Naive thymus-derived CD8-positive, alpha-beta T cell (primary cell): ENCODE measurements around the gene KCNK10. TPM values are rescaled to one million over a fixed set of nuclear protein-coding genes. Genes with fewer than 3 reads are reported as not detected.

Experiments
- ATAC-seq, 2 donors: fragments of 150-1000 bp; cut with Tn5 transposase in 1 of 2; sonication (Bioruptor Pico), chemical (Tn5 transposase) in 1 of 2; 1 replicate in 1 of 2; 2 replicates in 1 of 2; pipeline ENCODE4 v1.10.0; 2021; ENCODE audit warnings: mild to moderate bottlenecking in 2 of 2, moderate library complexity in 2 of 2
- POLR2A ChIA-PET: fragments of 350-600 bp; sonication (Branson Sonifier 250); formaldehyde crosslinking; loops from one replicate; lab custom pipeline; 2021; ENCODE audit warnings: antibody characterized with exemption; lab: Charles Lee
- DNase-seq, 10 donors: peaks; one replicate each; pipeline versions ENCODE4 v3.0.0 to v3.0.0-alpha.2; 2020 to 2022
- H3K27ac Mint-ChIP-seq, 10 donors: one replicate each; pipeline ENCODE4 v1.8.0; 2020 to 2022; ENCODE audit warnings: mild to moderate bottlenecking in 10 of 10, mixed read lengths in 10 of 10, moderate library complexity in 4 of 10, inconsistent platforms in 1 of 10
- H3K27me3 Mint-ChIP-seq, 5 donors: one replicate each; pipeline ENCODE4 v1.8.0; 2021 to 2022; ENCODE audit warnings: mixed read lengths in 5 of 5
- H3K36me3 Mint-ChIP-seq, 3 donors: one replicate each; pipeline ENCODE4 v1.8.0; 2020 to 2022; ENCODE audit warnings: mixed read lengths in 3 of 3, mild to moderate bottlenecking in 2 of 3, inconsistent platforms in 1 of 3
- H3K4me1 Mint-ChIP-seq, 4 donors: one replicate each; pipeline ENCODE4 v1.8.0; 2021 to 2022; ENCODE audit warnings: mixed read lengths in 4 of 4
- H3K4me3 Mint-ChIP-seq, 10 donors: one replicate each; pipeline ENCODE4 v1.8.0; 2020 to 2022; ENCODE audit warnings: mild to moderate bottlenecking in 10 of 10, mixed read lengths in 10 of 10, moderate library complexity in 6 of 10, inconsistent platforms in 1 of 10
- H3K9me3 Mint-ChIP-seq, 9 donors: one replicate each; pipeline ENCODE4 v1.8.0; 2020 to 2022; ENCODE audit warnings: mixed read lengths in 9 of 9, mild to moderate bottlenecking in 3 of 9, inconsistent platforms in 1 of 9, moderate library complexity in 1 of 9
- polyA plus RNA-seq, 3 donors: library from polyadenylated mRNA; unstranded; fragments of 300-500 nt; fragmentation: Illumina TruSeq; gene quantifications; one replicate each; pipeline ENCODE4 v1.2.3, GENCODE V29; 2021
- total RNA-seq, 8 experiments: library from RNA in 2 of 8; stranded (reverse) in 2 of 8; gene quantifications; one replicate each; pipeline ENCODE4 v1.2.3 and lab custom pipeline; 2021 to 2026

The KCNK10 gene
- not detected for total RNA-seq
- not detected for polyA plus RNA-seq
- total RNA-seq (lab: John Stamatoyannopoulos, UW): 0 to 0.09 (median 0) reads per million in 6 experiments

GRCh38 chr14:88323086-88323522, at the start of gene KCNK10:
Gene KCNK10 (minus strand): TSS chr14:88323269. CDS start chr14:88322798, 471 bp downstream.
- ATAC-seq: no peak
- Mint-ChIP-seq H3K27me3 (peaks cover 27 to 46% (median 36%) of the 10 kb centered on the region in 5 donors), H3K4me1 (peaks cover 0 to 6% (median 3%) of the 10 kb centered on the region in 4 donors), H3K4me3 (peak within 1 kb of the TSS in 9 of 10 donors; percentile 22 to 76 (median 52)), H3K9me3 (peaks cover 0 to 2% (median 0%) of the 10 kb centered on the region in 9 donors), H3K27ac (no peak within 1 kb of the TSS), H3K36me3 (no peaks in the 10 kb centered on the region)
- POLR2A ChIA-PET: no interaction called here
- no peak for DNase-seq

GRCh38 chr14:88369496-88369895, 46.4 kb upstream of the KCNK10 start:
- no peaks in the 10 kb centered on the region for H3K4me1 Mint-ChIP-seq
- POLR2A ChIA-PET: no interaction called here
- H3K9me3 Mint-ChIP-seq: peaks cover 0 to 12% (median 0%) of the 10 kb centered on the region in 9 donors
- DNase-seq: no peak
- no peak overlapping the region for H3K27ac Mint-ChIP-seq
- H3K27me3 Mint-ChIP-seq: peaks cover 12 to 47% (median 36%) of the 10 kb centered on the region in 5 donors
- no peaks in the 10 kb centered on the region for H3K36me3 Mint-ChIP-seq
- no peak for ATAC-seq
- no peak overlapping the region for H3K4me3 Mint-ChIP-seq

- Mint-ChIP-seq H3K9me3 (peaks cover 0 to 9% (median 0%) of the 10 kb centered on the region in 9 donors), H3K27ac (no peak overlapping the region), H3K36me3 (no peaks in the 10 kb centered on the region), H3K4me1 (no peaks in the 10 kb centered on the region), H3K27me3 (peaks cover 7 to 33% (median 16%) of the 10 kb centered on the region in 5 donors), H3K4me3 (no peak overlapping the region)
- DNase-seq (no peak), ATAC-seq (no peak)
- POLR2A ChIA-PET: no interaction called here
Observed at GRCh38 chr14:88364710-88365413, 41.8 kb upstream of the KCNK10 start.

- peaks cover 0 to 2% (median 0%) of the 10 kb centered on the region in 4 donors for H3K4me1 Mint-ChIP-seq
- DNase-seq (no peak), ATAC-seq (no peak)
- H3K36me3 Mint-ChIP-seq: no peaks in the 10 kb centered on the region
- POLR2A ChIA-PET: interaction anchor here (0.6 kb wide), 1 partner anchor 317 kb away, joined by 4 read pairs; no protein-coding TSS in a partner anchor
- peaks cover 2 to 25% (median 10%) of the 10 kb centered on the region in 5 donors for H3K27me3 Mint-ChIP-seq
- no peak overlapping the region for H3K27ac Mint-ChIP-seq
- no peak overlapping the region for H3K4me3 Mint-ChIP-seq
- peaks cover 0 to 9% (median 0%) of the 10 kb centered on the region in 9 donors for H3K9me3 Mint-ChIP-seq
Observed at GRCh38 chr14:88363644-88364043, 40.6 kb upstream of the KCNK10 start.

- peaks cover 2 to 20% (median 12%) of the 10 kb centered on the region in 5 donors for H3K27me3 Mint-ChIP-seq
- POLR2A ChIA-PET: no interaction called here
- no peak overlapping the region for H3K4me3 Mint-ChIP-seq
Observed at GRCh38 chr14:88359500-88359899, 36.4 kb upstream of the KCNK10 start.

GRCh38 chr14:88354358-88354757, 31.3 kb upstream of the KCNK10 start:
- Mint-ChIP-seq H3K4me1 (peaks cover 0 to under 1% (median 0%) of the 10 kb centered on the region in 4 donors), H3K9me3 (no peaks in the 10 kb centered on the region), H3K4me3 (no peak overlapping the region), H3K27me3 (peaks cover 0 to 11% (median 2%) of the 10 kb centered on the region in 5 donors), H3K27ac (peak overlapping the region in 1 of 10 donors; percentile 36), H3K36me3 (peaks cover 0 to 3% (median 0%) of the 10 kb centered on the region in 3 donors)
- ATAC-seq (no peak), DNase-seq (no peak)
- POLR2A ChIA-PET: no interaction called here

More at GRCh38 chr14:88359500-88359899, 36.4 kb upstream of the KCNK10 start:
- H3K27ac Mint-ChIP-seq: no peak overlapping the region
- peaks cover 0 to 3% (median 0%) of the 10 kb centered on the region in 3 donors for H3K36me3 Mint-ChIP-seq
- ATAC-seq (no peak), DNase-seq (no peak)
- peaks cover 0 to 2% (median 0%) of the 10 kb centered on the region in 4 donors for H3K4me1 Mint-ChIP-seq
- H3K9me3 Mint-ChIP-seq: peaks cover 0 to 9% (median 0%) of the 10 kb centered on the region in 9 donors

GRCh38 chr14:88352698-88353097, 29.6 kb upstream of the KCNK10 start:
- no peak for ATAC-seq
- POLR2A ChIA-PET: interaction anchor here (0.7 kb wide), 1 partner anchor 11 kb away, joined by 3 read pairs; no protein-coding TSS in a partner anchor
- peaks cover 0 to 2% (median 0%) of the 10 kb centered on the region in 5 donors for H3K27me3 Mint-ChIP-seq
- no peaks in the 10 kb centered on the region for H3K36me3 Mint-ChIP-seq
- H3K27ac Mint-ChIP-seq: no peak overlapping the region
- H3K9me3 Mint-ChIP-seq: no peaks in the 10 kb centered on the region
- no peaks in the 10 kb centered on the region for H3K4me1 Mint-ChIP-seq
- no peak for DNase-seq
- no peak overlapping the region for H3K4me3 Mint-ChIP-seq

- Mint-ChIP-seq H3K4me3 (no peak overlapping the region), H3K36me3 (no peaks in the 10 kb centered on the region), H3K27me3 (peaks cover 0 to 2% (median 0%) of the 10 kb centered on the region in 5 donors), H3K27ac (no peak overlapping the region), H3K9me3 (no peaks in the 10 kb centered on the region), H3K4me1 (no peaks in the 10 kb centered on the region)
- POLR2A ChIA-PET: interaction anchor here (0.7 kb wide), 1 partner anchor 10 kb away, joined by 3 read pairs; no protein-coding TSS in a partner anchor
- DNase-seq (no peak), ATAC-seq (no peak)
Observed at GRCh38 chr14:88351966-88352691, 29.1 kb upstream of the KCNK10 start.

GRCh38 chr14:88348546-88348945, 25.5 kb upstream of the KCNK10 start:
- H3K27me3 Mint-ChIP-seq: peaks cover 0 to 7% (median 1%) of the 10 kb centered on the region in 5 donors
- H3K4me1 Mint-ChIP-seq: no peaks in the 10 kb centered on the region
- no peak overlapping the region for H3K27ac Mint-ChIP-seq
- H3K9me3 Mint-ChIP-seq: no peaks in the 10 kb centered on the region
- no peak overlapping the region for H3K4me3 Mint-ChIP-seq
- DNase-seq: no peak
- POLR2A ChIA-PET: no interaction called here
- H3K36me3 Mint-ChIP-seq: no peaks in the 10 kb centered on the region
- ATAC-seq: no peak

- Mint-ChIP-seq H3K27ac (peak overlapping the region in 1 of 10 donors; percentile 18), H3K4me1 (no peaks in the 10 kb centered on the region), H3K36me3 (no peaks in the 10 kb centered on the region), H3K9me3 (peaks cover 0 to 2% (median 0%) of the 10 kb centered on the region in 9 donors), H3K27me3 (peaks cover 0 to 19% (median 2%) of the 10 kb centered on the region in 5 donors), H3K4me3 (no peak overlapping the region)
- POLR2A ChIA-PET: no interaction called here
- ATAC-seq (no peak), DNase-seq (no peak)
Observed at GRCh38 chr14:88346048-88346639, 23.1 kb upstream of the KCNK10 start.

- Mint-ChIP-seq H3K4me3 (no peak overlapping the region), H3K27me3 (peaks cover 6 to 38% (median 11%) of the 10 kb centered on the region in 5 donors), H3K27ac (no peak overlapping the region), H3K4me1 (no peaks in the 10 kb centered on the region), H3K9me3 (peaks cover 0 to 2% (median 0%) of the 10 kb centered on the region in 9 donors), H3K36me3 (peaks cover 0 to 3% (median 2%) of the 10 kb centered on the region in 3 donors)
- POLR2A ChIA-PET: no interaction called here
- ATAC-seq: no peak
- no peak for DNase-seq
Observed at GRCh38 chr14:88342980-88343379, 19.9 kb upstream of the KCNK10 start.

GRCh38 chr14:88340357-88340756, 17.3 kb upstream of the KCNK10 start:
- POLR2A ChIA-PET: no interaction called here
- ATAC-seq: no peak
- no peak for DNase-seq
- H3K36me3 Mint-ChIP-seq: peaks cover 0 to 3% (median 2%) of the 10 kb centered on the region in 3 donors
- no peak overlapping the region for H3K4me3 Mint-ChIP-seq
- no peaks in the 10 kb centered on the region for H3K4me1 Mint-ChIP-seq
- peaks cover 12 to 64% (median 15%) of the 10 kb centered on the region in 5 donors for H3K27me3 Mint-ChIP-seq
- H3K9me3 Mint-ChIP-seq: peaks cover 0 to 2% (median 0%) of the 10 kb centered on the region in 9 donors
- H3K27ac Mint-ChIP-seq: no peak overlapping the region
